Measurements from ENCODE around the gene GPR156.
"Not testable (repeated sequence)": the region's sequence is repeated elsewhere in the genome, so short reads cannot be mapped to it uniquely, and the experiment has no call there.

GRCh38 chr3:120155694-120156093 lies 129.3 kb downstream of the GPR156 start:
- not testable (repeated sequence) for TF ChIP-seq POLR2A, CTCF, EP300 (IDR thresholded peaks at IDR 0.05)

Measured in tibial nerve (tissue), 4 donors.